HG03175 (cell line): ENCODE results near the gene PAPSS2.
"Not testable (repeated sequence)": the region's sequence is repeated elsewhere in the genome, so short reads cannot be mapped to it uniquely, and the experiment has no call there.

ENCODE experiments used
- ATAC-seq: cut with Tn5 transposase; IDR thresholded peaks from one replicate; pipeline ENCODE4 v1.9.1; 2021; ENCODE audit warnings: mild to moderate bottlenecking, moderate library complexity; ENCODE audit not compliant: unreplicated experiment

The PAPSS2 gene

GRCh38 chr10:87702260-87702972 is 42.7 kb downstream of the PAPSS2 start:
- no peak for ATAC-seq

- ATAC-seq: no peak
Measured at GRCh38 chr10:87702973-87703294, 43.3 kb downstream of the PAPSS2 start.

- no peak for ATAC-seq
Measured at GRCh38 chr10:87703771-87704170, 44.1 kb downstream of the PAPSS2 start.

GRCh38 chr10:87705339-87705738 is 45.7 kb downstream of the PAPSS2 start:
- ATAC-seq: no peak

GRCh38 chr10:87706731-87707130 is 47.1 kb downstream of the PAPSS2 start:
- no peak for ATAC-seq

- no peak for ATAC-seq
Measured at GRCh38 chr10:87707254-87707653, 47.6 kb downstream of the PAPSS2 start.

- ATAC-seq: no peak
Measured at GRCh38 chr10:87712913-87713616, 53.4 kb downstream of the PAPSS2 start.

- ATAC-seq: no peak
Measured at GRCh38 chr10:87713707-87714106, 54.0 kb downstream of the PAPSS2 start.

GRCh38 chr10:87715552-87716347 is 56.1 kb downstream of the PAPSS2 start:
- no peak for ATAC-seq

- no peak for ATAC-seq
Measured at GRCh38 chr10:87716348-87716670, 56.6 kb downstream of the PAPSS2 start.

- ATAC-seq: no peak
Measured at GRCh38 chr10:87720665-87721064, 61.0 kb downstream of the PAPSS2 start.

GRCh38 chr10:87721781-87722180 is 62.1 kb downstream of the PAPSS2 start:
- no peak for ATAC-seq

GRCh38 chr10:87722716-87723115 is 63.0 kb downstream of the PAPSS2 start:
- ATAC-seq: no peak

GRCh38 chr10:87723500-87723899 is 63.8 kb downstream of the PAPSS2 start:
- ATAC-seq: no peak

GRCh38 chr10:87724789-87725188 is 65.1 kb downstream of the PAPSS2 start:
- no peak for ATAC-seq

- no peak for ATAC-seq
Measured at GRCh38 chr10:87729940-87730339, 70.3 kb downstream of the PAPSS2 start.

GRCh38 chr10:87733081-87733480 is 73.4 kb downstream of the PAPSS2 start:
- ATAC-seq: no peak

- ATAC-seq: no peak
Measured at GRCh38 chr10:87734987-87735827, 75.5 kb downstream of the PAPSS2 start.

- ATAC-seq: not testable (repeated sequence)
Measured at GRCh38 chr10:87738253-87738652, 78.6 kb downstream of the PAPSS2 start.

- ATAC-seq: no peak
Measured at GRCh38 chr10:87739703-87740102, 80.0 kb downstream of the PAPSS2 start.

- ATAC-seq: no peak
Measured at GRCh38 chr10:87740254-87740655, 80.6 kb downstream of the PAPSS2 start.
